GM10248 (cell line): Measurements from ENCODE around the gene TK1.

Experiments
- CTCF ChIA-PET: fragments of 300-600 bp; sonication (Branson Sonifier 250); formaldehyde crosslinking; extraction: SDS; loops from one replicate; lab custom pipeline; 2021; ENCODE audit warnings: antibody characterized with exemption; lab: Yijun Ruan, JAX
- POLR2A ChIA-PET: fragments of 350-650 bp; sonication (Branson Sonifier 250); formaldehyde crosslinking; extraction: SDS; loops from one replicate; lab custom pipeline; 2020; ENCODE audit warnings: antibody characterized with exemption; lab: Yijun Ruan, JAX
- DNase-seq: peaks from one replicate; pipeline ENCODE4 v3.0.0; 2012; ENCODE audit errors: extremely low spot score
- CTCF ChIP-seq: IDR thresholded peaks from 2 replicates; pipeline ENCODE4 v1.5.1; 2012; ENCODE audit warnings: mild to moderate bottlenecking, low read depth; ENCODE audit errors: extremely low read depth, missing control alignments, control extremely low read depth

TK1 gene

DNA sequence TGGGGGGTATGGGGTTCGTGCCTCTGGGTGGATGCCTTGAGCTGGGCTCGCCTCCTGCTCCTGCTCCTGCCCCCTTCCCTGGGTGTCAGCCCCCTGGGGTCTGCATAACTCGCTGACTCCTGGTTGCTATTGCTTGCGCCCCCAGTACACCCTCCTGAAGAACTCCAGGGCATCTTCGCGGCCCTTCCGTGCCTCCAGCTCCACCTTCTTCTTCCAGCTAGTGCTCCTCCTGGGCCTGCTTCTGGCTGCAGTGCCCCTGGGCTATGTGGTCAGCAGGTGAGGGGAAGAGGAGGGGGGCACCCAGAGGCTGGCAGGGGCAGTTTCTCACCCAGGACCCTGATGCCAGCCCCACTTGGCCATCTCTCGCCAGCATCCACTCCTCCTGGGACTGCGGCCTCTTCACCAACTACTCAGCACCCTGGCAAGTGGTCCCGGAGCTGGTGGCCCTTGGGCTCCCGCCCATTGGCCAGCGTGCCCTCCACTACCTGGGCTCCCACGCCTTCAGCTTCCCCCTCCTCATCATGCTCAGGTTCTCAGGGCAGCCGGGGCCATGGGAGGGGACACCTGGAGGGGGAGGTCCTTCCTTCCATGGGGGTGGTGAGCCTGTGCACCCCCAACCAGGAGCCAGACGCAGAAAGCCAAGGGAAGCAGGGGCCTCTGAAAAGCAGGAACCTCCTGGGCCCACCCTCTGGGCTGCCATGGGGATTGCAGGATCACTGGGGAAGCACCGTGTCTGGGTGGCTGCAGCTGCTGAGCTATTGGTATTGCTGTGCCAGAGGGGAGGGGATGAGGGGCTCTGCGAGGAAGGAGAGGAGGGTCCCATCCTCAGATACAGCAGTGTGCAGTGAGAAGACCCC is 48.4 kb downstream of the TK1 start:
- DNase-seq: no peak
- CTCF ChIA-PET: interaction anchor here (0.7 to 6.2 kb wide), 15 partner anchors 8 to 243 kb away, joined by 3 to 48 read pairs (median 4); partner anchors contain the start of genes C17orf99 and TMC6
- POLR2A ChIA-PET: interaction anchor here (1.0 kb wide), 1 partner anchor 37 kb away, joined by 4 read pairs; no protein-coding TSS in a partner anchor
- TF ChIP-seq CTCF: no peak

GRCh38 chr17:78137392-78138203 is 49.3 kb downstream of the TK1 start:
- DNase-seq: no peak
- POLR2A ChIA-PET: interaction anchor here (1.0 kb wide), 1 partner anchor 38 kb away, joined by 4 read pairs; no protein-coding TSS in a partner anchor
- TF ChIP-seq CTCF: peak; percentile 67
- CTCF ChIA-PET: interaction anchor here (0.7 to 6.2 kb wide), 20 partner anchors 9 to 244 kb away, joined by 3 to 48 read pairs (median 4); partner anchors contain the start of genes C17orf99 and TMC6

- DNase-seq: no peak
- POLR2A ChIA-PET: interaction anchor here (0.5 to 0.6 kb wide), 2 partner anchors 30 to 52 kb away, joined by 3 to 7 read pairs; no protein-coding TSS in a partner anchor
- TF ChIP-seq CTCF: no peak
- CTCF ChIA-PET: interaction anchor here (0.8 to 6.2 kb wide), 14 partner anchors 8 to 286 kb away, joined by 3 to 48 read pairs (median 10); partner anchors contain the start of genes SYNGR2 and TMC6
Measured at GRCh38 chr17:78135858-78136500, 50.9 kb downstream of the TK1 start.

DNA sequence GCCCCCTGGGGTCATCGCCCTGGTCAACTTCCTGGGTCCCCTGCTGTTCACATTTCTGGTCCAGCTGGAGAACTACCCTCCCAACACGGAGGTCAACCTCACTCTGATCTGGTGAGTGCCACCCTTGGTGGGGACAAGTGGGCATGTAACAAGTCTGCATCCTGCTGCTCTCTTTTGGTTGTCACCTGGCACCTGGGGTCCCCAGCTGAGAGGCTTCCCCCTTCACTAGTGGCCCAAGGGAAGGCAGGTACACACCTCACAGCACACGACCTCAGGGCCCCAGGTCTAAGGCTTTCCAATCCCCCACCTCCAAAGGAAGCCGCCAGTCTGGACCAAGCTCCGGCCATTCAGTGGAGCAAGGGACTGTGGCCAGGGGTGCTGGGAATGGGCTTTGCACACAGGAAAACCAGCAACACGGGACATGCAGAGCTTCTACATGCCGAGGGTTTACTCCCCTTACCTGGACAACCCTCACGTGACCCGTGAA is 51.9 kb downstream of the TK1 start:
- TF ChIP-seq CTCF: no peak
- DNase-seq: no peak
- ChIA-PET POLR2A (interaction anchor here (0.6 to 1.5 kb wide), 3 partner anchors 36 to 562 kb away, joined by 3 to 8 read pairs (median 4); no protein-coding TSS in a partner anchor), CTCF (interaction anchor here (0.8 to 6.2 kb wide), 19 partner anchors 9 to 287 kb away, joined by 3 to 48 read pairs (median 4); partner anchors contain the start of genes C17orf99 and SYNGR2)

DNA sequence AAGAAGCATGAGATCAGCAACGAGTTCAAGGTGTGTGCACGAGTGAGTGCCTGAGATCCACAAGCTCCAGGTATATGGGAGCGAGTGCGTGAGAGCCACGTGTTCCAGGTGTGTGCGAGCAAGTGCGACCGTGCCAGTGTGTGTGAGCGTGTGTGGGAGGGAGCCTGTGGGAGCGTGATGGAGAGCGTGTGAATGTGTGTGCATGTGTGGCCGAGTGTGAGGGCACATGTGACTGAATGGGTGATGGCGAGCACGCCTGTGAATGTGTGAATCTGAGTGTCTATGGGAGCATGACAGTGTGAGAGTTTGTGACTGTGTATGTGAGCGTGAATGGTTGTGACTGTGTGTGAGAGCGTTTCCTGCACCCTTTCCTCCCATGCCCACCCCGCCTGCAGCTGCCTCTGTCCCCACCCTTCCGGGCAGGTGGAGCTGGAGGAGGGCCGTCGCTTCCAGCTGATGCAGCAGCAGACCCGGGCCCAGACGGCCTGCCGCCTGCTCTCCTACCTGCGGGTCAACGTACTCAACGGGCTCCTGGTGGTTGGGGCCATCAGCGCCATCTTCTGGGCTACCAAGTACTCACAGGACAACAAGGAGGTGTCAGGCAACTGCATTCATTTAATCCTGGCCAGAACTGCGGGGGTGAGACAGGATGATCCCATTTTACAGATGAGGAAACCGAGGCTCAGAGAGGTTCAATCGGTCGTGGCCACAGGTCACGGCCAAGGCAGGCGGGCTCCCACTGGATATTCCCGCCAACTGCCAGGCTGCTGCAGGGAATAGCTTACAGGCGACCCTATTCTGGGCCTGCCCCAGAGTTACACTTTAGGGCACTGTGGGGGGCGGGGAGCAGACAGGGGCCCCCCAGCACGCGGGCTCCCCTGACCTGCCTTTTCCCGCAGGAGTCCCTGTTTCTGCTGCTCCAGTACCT is 52.6 kb downstream of the TK1 start:
- ChIA-PET POLR2A (interaction anchor here (0.6 to 1.5 kb wide), 4 partner anchors 9 to 563 kb away, joined by 3 to 8 read pairs (median 4); no protein-coding TSS in a partner anchor), CTCF (interaction anchor here (0.8 to 6.2 kb wide), 21 partner anchors 9 to 115 kb away, joined by 3 to 48 read pairs (median 4); partner anchors contain the start of genes C17orf99 and SYNGR2)
- DNase-seq: peak; percentile 72
- peak; percentile 72 for TF ChIP-seq CTCF
